SU-DHL-6 (cell line): Measurements from ENCODE around the gene AKT3.

Experiments used
- EZH2phosphoT487 ChIP-seq: fragments of 200-600 bp; sonication (generic), shearing (Covaris generic); conservative IDR thresholded peaks from 2 replicates; pipeline ENCODE4 v1.6.1; 2018; ENCODE audit warnings: mild to moderate bottlenecking, antibody characterized with exemption, low read length, moderate library complexity, mixed read lengths
- TF ChIP-seq, protein P1 (sequence below): fragments of 200-600 bp; sonication (generic); IDR thresholded peaks from one replicate; pipeline ENCODE4 v1.5.1; 2017; ENCODE audit warnings: antibody characterized with exemption, mild to moderate bottlenecking, low read length, moderate library complexity; ENCODE audit not compliant: insufficient read depth, poor library complexity, severe bottlenecking

DNA sequence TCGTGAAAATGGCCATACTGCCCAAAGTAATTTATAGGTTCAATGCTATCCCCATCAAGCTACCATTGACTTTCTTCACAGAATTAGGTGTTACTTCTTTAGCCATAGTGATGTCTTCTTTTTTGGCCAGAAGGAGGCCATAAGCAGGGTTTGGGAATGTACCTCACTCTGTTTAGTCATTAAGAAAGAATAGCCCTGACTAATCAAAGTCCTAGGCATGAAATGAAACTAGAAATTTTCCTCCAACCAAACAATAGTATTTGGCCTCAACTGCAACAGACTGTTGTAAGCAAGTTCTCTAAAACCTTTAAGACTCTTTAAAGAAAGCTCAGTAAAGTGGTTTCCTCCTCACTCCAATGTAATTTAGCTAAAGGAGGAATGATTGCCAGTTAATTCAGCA is 163.9 kb downstream of the AKT3 start:
- TF ChIP-seq, protein P1, sequence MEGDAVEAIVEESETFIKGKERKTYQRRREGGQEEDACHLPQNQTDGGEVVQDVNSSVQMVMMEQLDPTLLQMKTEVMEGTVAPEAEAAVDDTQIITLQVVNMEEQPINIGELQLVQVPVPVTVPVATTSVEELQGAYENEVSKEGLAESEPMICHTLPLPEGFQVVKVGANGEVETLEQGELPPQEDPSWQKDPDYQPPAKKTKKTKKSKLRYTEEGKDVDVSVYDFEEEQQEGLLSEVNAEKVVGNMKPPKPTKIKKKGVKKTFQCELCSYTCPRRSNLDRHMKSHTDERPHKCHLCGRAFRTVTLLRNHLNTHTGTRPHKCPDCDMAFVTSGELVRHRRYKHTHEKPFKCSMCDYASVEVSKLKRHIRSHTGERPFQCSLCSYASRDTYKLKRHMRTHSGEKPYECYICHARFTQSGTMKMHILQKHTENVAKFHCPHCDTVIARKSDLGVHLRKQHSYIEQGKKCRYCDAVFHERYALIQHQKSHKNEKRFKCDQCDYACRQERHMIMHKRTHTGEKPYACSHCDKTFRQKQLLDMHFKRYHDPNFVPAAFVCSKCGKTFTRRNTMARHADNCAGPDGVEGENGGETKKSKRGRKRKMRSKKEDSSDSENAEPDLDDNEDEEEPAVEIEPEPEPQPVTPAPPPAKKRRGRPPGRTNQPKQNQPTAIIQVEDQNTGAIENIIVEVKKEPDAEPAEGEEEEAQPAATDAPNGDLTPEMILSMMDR = no peak
- no peak for TF ChIP-seq EZH2phosphoT487
